Esophagus muscularis mucosa (tissue), 4 donors: Measurements from ENCODE around the gene RXRA. TPM values are rescaled to one million over a fixed set of nuclear protein-coding genes. Genes with fewer than 3 reads are reported as not detected.

Experiments used
- DNase-seq: peaks from one replicate; pipeline ENCODE4 v3.0.0-alpha.2; 2017; ENCODE audit errors: extremely low spot score
- H3K27ac ChIP-seq, 4 donors: fragments of 200-600 bp; sonication (generic); replicated peaks in 1 of 4; 1 replicate in 3 of 4; 2 replicates in 1 of 4; pipeline ENCODE4 v1.5.1; 2016 to 2019; ENCODE audit warnings: mild to moderate bottlenecking in 1 of 4
- H3K27me3 ChIP-seq, 4 donors: fragments of 200-600 bp; sonication (generic); one replicate each; pipeline versions ENCODE4 v1.5.1 to v1.6.0; 2016 to 2019
- H3K36me3 ChIP-seq, 4 donors: fragments of 200-600 bp; sonication (generic); one replicate each; pipeline ENCODE4 v1.5.1; 2016 to 2019
- H3K4me1 ChIP-seq, 4 donors: fragments of 200-600 bp; sonication (generic); one replicate each; pipeline ENCODE4 v1.5.1; 2016 to 2019
- H3K4me3 ChIP-seq, 4 donors: fragments of 200-600 bp; sonication (generic); 1 replicate in 2 of 4; 2 replicates in 2 of 4; pipeline ENCODE4 v1.5.1; 2016 to 2019; ENCODE audit warnings: mild to moderate bottlenecking in 4 of 4, moderate library complexity in 1 of 4
- H3K9me3 ChIP-seq, 4 donors: fragments of 200-600 bp; sonication (generic); 1 replicate in 3 of 4; 2 replicates in 1 of 4; pipeline ENCODE4 v1.5.1; 2016 to 2019
- EP300 ChIP-seq: sonication (generic); formaldehyde crosslinking; IDR thresholded peaks from one replicate; pipeline ENCODE4 v1.6.1; 2017; ENCODE audit warnings: antibody characterized with exemption
- POLR2A ChIP-seq: fragments of 450-650 bp; IDR thresholded peaks from one replicate; pipeline ENCODE4 v1.6.1; 2017; ENCODE audit warnings: antibody characterized with exemption, moderate library complexity, mild to moderate bottlenecking, low read depth
- POLR2AphosphoS5 ChIP-seq, 2 donors: sonication (generic); formaldehyde crosslinking; IDR thresholded peaks; one replicate each; pipeline ENCODE4 v1.6.1; 2017; ENCODE audit warnings: antibody characterized with exemption in 2 of 2
- whole genome bisulfite sequencing: methylation state at CpG from one replicate; pipeline ENCODE4 v1.1.5; 2018; 5-methylcytosine and 5-hydroxymethylcytosine counted together
- intact Hi-C: fragments of 100-400 bp; cut with DNase I; formaldehyde crosslinking; loops from one replicate; pipeline ENCODE4 v1.15.1; 2023
- total RNA-seq, 4 donors: library from RNA; depleted of rRNA; stranded (reverse); fragments of >200 nt; gene quantifications; one replicate each; pipeline versions ENCODE4 v1.1.0 to v1.2.1, GENCODE V29; 2016
- TF ChIP-seq, protein P1 (sequence below), 3 experiments: fragments of 200-600 bp in 2 of 3; fragments of 450-650 bp in 1 of 3; sonication (generic) in 2 of 3; IDR thresholded peaks; one replicate each; pipeline ENCODE4 v1.5.1; 2017 to 2019; ENCODE audit warnings: antibody characterized with exemption in 3 of 3, mild to moderate bottlenecking in 2 of 3, moderate library complexity in 1 of 3

Gene RXRA
- total RNA-seq, 4 donors from 2014 or later, result 46.4 to 81.0 (median 63.7) TPM

DNA sequence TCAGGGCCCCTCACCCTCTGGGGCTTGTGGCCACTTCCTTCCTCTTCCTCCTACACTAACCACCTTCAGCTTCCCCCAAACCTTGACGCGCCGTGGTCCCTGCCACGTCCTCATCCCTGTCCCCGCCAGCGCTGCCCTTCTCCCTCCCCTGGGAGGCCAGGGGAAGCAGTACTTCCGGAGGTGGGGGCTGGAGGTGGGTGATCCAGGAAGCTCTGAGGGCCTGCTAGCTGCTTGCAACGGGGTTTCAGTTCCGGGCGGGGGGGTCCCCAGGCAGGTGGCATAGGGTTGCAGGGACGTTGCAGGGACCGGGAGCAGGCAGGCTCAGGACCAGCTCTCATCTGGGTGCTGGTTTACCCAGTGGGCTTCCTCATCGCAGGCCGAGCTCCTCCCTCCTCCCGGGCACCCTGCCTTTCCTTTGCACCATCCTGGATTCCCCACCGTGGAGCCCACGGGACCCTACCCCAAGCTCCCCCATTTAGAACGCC is 70.0 kb downstream of the RXRA start:
- TF ChIP-seq EP300, result no peak
- no peak for TF ChIP-seq POLR2A
- Histone ChIP-seq H3K4me3 (peak overlapping the region in 2 of 4 donors; percentile 2 to 20), H3K27me3 (no peaks in the 10 kb centered on the region), H3K9me3 (peaks cover 0 to 5% (median 0%) of the 10 kb centered on the region in 4 donors), H3K4me1 (peaks cover 74 to 91% (median 83%) of the 10 kb centered on the region in 4 donors), H3K27ac (peak overlapping the region in 2 of 4 donors; percentile 1 to 34), H3K36me3 (peaks cover 0 to 1% (median 0%) of the 10 kb centered on the region in 4 donors)
- WGBS, result 48% methylated on average over 17 of the region's 18 CpGs
- no peak for DNase-seq
- intact Hi-C loops, result no loop called here

DNA sequence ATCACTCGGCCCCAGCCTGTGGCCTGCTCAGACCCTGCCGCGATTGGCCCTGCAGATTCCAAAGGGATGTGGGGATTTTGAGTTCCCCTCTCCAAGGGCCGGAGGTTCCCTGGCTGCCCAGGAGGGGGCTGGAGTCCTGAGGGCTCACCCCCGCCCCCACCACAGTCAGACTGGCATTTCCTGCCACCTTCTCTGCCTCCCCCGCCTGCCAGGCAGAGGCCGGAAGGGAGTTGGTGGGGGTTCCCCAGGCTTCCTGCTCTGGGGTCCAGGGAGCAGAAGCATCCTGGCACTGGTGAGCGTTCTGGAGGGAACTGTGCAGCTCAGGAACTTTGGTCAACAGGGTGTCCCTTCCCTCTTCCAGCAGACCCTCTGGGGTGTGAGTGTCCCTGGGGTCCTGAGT is 70.6 kb downstream of the RXRA start:
- H3K4me1 ChIP-seq, result peaks cover 69 to 91% (median 83%) of the 10 kb centered on the region in 4 donors
- peaks cover 0 to 5% (median 3%) of the 10 kb centered on the region in 4 donors for H3K36me3 ChIP-seq
- H3K9me3 ChIP-seq, result peaks cover 0 to 5% (median 0%) of the 10 kb centered on the region in 4 donors
- H3K4me3 ChIP-seq, result peak overlapping the region in 1 of 4 donors; percentile 20
- intact Hi-C loops, result no loop called here
- no peak for DNase-seq
- peak overlapping the region in 2 of 4 donors; percentile 1 to 34 for H3K27ac ChIP-seq
- H3K27me3 ChIP-seq, result no peaks in the 10 kb centered on the region
- 25% methylated on average over 7 of the region's 8 CpGs for WGBS
- TF ChIP-seq POLR2AphosphoS5 (IDR thresholded peaks at IDR 0.05) (no peak), POLR2A (no peak), EP300 (no peak)
- TF ChIP-seq, protein P1, sequence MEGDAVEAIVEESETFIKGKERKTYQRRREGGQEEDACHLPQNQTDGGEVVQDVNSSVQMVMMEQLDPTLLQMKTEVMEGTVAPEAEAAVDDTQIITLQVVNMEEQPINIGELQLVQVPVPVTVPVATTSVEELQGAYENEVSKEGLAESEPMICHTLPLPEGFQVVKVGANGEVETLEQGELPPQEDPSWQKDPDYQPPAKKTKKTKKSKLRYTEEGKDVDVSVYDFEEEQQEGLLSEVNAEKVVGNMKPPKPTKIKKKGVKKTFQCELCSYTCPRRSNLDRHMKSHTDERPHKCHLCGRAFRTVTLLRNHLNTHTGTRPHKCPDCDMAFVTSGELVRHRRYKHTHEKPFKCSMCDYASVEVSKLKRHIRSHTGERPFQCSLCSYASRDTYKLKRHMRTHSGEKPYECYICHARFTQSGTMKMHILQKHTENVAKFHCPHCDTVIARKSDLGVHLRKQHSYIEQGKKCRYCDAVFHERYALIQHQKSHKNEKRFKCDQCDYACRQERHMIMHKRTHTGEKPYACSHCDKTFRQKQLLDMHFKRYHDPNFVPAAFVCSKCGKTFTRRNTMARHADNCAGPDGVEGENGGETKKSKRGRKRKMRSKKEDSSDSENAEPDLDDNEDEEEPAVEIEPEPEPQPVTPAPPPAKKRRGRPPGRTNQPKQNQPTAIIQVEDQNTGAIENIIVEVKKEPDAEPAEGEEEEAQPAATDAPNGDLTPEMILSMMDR (IDR thresholded peaks at IDR 0.05), result no peak

DNA sequence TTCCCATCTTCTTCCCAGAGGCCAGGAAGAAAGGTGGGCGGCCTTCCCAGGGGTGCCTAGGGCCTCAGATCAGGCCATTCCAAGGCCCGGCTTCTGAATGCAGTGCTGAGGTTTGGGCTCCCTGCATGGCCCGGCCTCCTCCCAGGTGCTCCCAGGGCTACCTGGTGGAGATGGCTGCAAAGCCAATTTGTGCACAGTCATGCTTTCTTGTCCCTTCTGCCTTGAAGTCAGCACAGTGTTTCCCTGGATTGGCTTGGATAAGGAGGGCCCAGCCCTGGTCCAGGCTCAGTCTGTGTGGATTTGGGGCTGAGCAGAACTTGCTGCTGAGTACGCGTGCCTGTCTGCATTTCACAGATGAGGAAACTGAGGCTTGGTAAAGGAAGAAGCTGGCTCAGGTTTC is 72.5 kb downstream of the RXRA start:
- intact Hi-C loops, result no loop called here
- no peak for TF ChIP-seq POLR2AphosphoS5 (IDR thresholded peaks at IDR 0.05)
- TF ChIP-seq, protein P1 (IDR thresholded peaks at IDR 0.05), result no peak
- no peak for TF ChIP-seq POLR2A
- no peak for TF ChIP-seq EP300
- WGBS, result 100% methylated on average over 3 of the region's 5 CpGs
- Histone ChIP-seq H3K27ac (no peak overlapping the region), H3K9me3 (peaks cover 0 to 5% (median 0%) of the 10 kb centered on the region in 4 donors), H3K4me3 (no peak overlapping the region), H3K36me3 (peaks cover 0 to 14% (median 11%) of the 10 kb centered on the region in 4 donors), H3K4me1 (peaks cover 71 to 91% (median 84%) of the 10 kb centered on the region in 4 donors), H3K27me3 (no peaks in the 10 kb centered on the region)
- DNase-seq, result no peak

DNA sequence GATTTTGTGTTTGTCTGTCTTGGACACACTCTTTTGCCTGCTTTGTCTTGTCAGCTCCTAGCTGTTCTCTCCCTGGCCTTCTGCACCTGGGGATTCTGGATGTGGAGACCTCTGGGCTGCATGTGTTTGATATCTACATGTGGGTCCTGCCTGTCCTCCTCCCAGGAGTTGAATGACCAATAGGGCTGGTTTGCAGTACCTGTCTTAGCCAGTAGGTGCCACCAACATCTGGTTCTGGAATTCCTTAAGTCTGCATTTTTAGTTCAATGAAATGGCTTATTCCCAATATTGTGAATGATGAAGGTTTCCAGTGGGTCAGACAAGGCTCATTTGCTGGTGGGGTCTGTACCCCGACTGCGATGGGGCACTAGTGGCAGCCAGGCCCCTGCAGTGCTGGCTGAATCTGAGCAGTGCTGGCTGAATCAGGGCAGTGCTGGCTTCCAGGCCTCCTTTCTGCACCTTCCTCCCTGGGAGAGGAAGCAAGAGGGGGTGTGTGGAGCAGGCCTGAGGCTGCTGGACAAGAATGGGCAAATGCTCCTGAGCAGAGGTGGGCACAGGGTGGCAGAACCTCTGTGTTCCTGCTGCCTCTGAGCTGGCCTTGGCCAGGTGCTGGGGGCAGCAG is 73.3 kb downstream of the RXRA start:
- Histone ChIP-seq H3K4me1 (peaks cover 74 to 93% (median 87%) of the 10 kb centered on the region in 4 donors), H3K4me3 (no peak overlapping the region), H3K36me3 (peaks cover 0 to 14% (median 11%) of the 10 kb centered on the region in 4 donors), H3K27ac (no peak overlapping the region), H3K27me3 (no peaks in the 10 kb centered on the region), H3K9me3 (peaks cover 0 to 5% (median 0%) of the 10 kb centered on the region in 4 donors)
- TF ChIP-seq POLR2A, result no peak
- TF ChIP-seq, protein P1 (IDR thresholded peaks at IDR 0.05), result peak; percentile 16 to 59 (median 24)
- 100% methylated on average over 2 of the region's 2 CpGs for WGBS
- intact Hi-C loops, result no loop called here
- no peak for DNase-seq

DNA sequence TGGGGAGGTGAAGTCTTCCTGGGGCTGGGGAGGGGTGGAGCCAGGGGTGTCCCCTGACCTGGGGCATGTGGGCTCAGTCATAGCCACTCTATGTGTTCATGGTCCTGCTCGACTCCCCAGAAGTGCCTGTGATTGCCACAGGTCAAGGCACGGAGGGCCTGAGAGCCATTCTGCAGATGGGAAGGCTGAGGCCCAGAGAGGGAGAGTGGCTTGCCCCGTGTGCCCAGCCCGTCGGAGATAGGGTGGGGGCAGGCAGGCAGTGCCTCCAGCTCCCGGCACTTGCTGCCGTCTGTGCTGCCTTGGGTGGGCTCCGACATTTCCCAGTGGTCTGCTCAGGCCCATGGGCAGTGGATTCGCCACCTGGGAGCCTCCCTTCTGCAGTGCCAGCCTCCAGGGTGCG is 74.0 kb downstream of the RXRA start:
- Histone ChIP-seq H3K27me3 (no peaks in the 10 kb centered on the region), H3K36me3 (peaks cover 0 to 14% (median 11%) of the 10 kb centered on the region in 4 donors), H3K4me3 (no peak overlapping the region), H3K9me3 (peaks cover 0 to 5% (median 0%) of the 10 kb centered on the region in 4 donors), H3K27ac (no peak overlapping the region), H3K4me1 (peaks cover 74 to 93% (median 87%) of the 10 kb centered on the region in 4 donors)
- DNase-seq, result no peak
- no peak for TF ChIP-seq POLR2A
- TF ChIP-seq POLR2AphosphoS5 (IDR thresholded peaks at IDR 0.05), result no peak
- TF ChIP-seq EP300, result no peak
- TF ChIP-seq, protein P1 (IDR thresholded peaks at IDR 0.05), result no peak
- 100% methylated on average over 5 of the region's 10 CpGs for WGBS
- intact Hi-C loops, result no loop called here
